ENCODE data around the gene RNF38.
"Not testable (repeated sequence)": the region's sequence is repeated elsewhere in the genome, so short reads cannot be mapped to it uniquely, and the experiment has no call there.

RNF38 gene

GRCh38 chr9:36424289-36425055 lies 24.4 kb upstream of the RNF38 start:
- Mint-ChIP-seq H3K4me1 (peaks cover 45% of the 10 kb centered on the region), H3K9me3 (no peaks in the 10 kb centered on the region), H3K4me3 (no peak overlapping the region), H3K36me3 (peaks cover 15% of the 10 kb centered on the region), H3K27ac (no peak overlapping the region), H3K27me3 (no peaks in the 10 kb centered on the region)

DNA sequence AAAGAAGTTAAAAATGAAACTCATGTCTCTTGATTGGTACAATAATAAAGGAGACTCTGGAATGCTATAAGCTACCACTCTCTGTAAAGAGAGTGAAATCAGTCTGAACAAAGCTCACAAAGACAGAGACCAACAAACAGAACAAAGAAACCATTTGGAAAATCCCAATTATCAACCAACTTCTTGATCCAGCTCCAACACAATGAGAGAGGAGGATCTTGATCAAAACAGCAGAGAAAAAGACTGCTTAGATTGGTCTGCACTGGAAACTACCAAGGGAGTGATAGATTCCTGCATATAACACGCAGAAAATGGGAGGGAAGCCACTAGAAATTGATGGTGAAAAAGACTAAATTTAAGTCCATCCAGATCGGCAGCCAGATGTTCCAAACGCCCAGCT lies 23.1 kb upstream of the RNF38 start:
- H3K27ac Mint-ChIP-seq, result peak overlapping the region; percentile 82

GRCh38 chr9:36416890-36417289 lies 16.8 kb upstream of the RNF38 start:
- H3K27ac Mint-ChIP-seq, result no peak overlapping the region

More for the DNA sequence above, 23.1 kb upstream of the RNF38 start:
- Mint-ChIP-seq H3K36me3 (peaks cover 15% of the 10 kb centered on the region), H3K9me3 (no peaks in the 10 kb centered on the region), H3K27me3 (no peaks in the 10 kb centered on the region), H3K4me1 (peaks cover 36% of the 10 kb centered on the region), H3K4me3 (no peak overlapping the region)

DNA sequence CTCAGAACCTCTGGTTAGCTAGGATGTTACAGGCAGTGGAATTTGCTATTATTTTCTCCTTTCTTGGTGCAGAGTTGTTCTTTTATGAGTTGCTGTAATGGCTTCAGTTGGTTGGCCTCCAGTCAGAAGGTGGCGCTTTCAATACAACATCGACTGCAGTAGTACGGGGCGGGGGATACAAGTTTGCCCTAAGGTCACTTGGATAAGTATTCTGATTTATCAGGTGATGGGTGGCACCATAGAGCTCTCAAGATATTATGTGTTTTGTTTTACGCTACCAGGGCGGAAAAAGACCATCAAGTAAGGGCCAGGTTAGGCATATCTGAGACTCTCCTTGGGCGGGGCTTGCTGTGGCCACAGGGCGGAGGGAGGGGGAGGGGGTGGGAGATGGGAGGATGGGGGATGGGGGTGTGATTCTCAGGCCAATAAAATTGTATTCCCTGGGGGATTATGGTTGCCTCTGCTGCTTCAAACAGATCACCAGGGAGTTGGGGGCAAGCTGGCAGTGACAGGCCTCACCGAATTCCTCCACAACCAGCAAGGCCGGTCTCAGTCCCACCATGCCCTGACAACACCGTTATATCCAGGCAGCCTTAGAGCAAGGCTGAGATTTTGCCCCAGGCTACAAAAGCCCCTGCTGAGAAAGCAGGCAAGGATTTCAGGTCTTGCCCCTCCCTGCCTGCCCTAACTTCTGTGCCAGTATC lies 15.9 kb upstream of the RNF38 start:
- H3K27me3 Mint-ChIP-seq, result no peaks in the 10 kb centered on the region
- H3K27ac Mint-ChIP-seq, result no peak overlapping the region
- H3K9me3 Mint-ChIP-seq, result no peaks in the 10 kb centered on the region
- H3K36me3 Mint-ChIP-seq, result peaks cover 13% of the 10 kb centered on the region
- H3K4me1 Mint-ChIP-seq, result peaks cover 19% of the 10 kb centered on the region
- no peak overlapping the region for H3K4me3 Mint-ChIP-seq

More at GRCh38 chr9:36416890-36417289, 16.8 kb upstream of the RNF38 start:
- H3K4me1 Mint-ChIP-seq, result peaks cover 15% of the 10 kb centered on the region
- no peak overlapping the region for H3K4me3 Mint-ChIP-seq
- H3K9me3 Mint-ChIP-seq, result no peaks in the 10 kb centered on the region
- no peaks in the 10 kb centered on the region for H3K27me3 Mint-ChIP-seq
- peaks cover 13% of the 10 kb centered on the region for H3K36me3 Mint-ChIP-seq

GRCh38 chr9:36411410-36411809 lies 11.3 kb upstream of the RNF38 start:
- H3K27me3 Mint-ChIP-seq, H3K4me3 Mint-ChIP-seq, H3K36me3 Mint-ChIP-seq, H3K9me3 Mint-ChIP-seq: not testable (repeated sequence)
- peak overlapping the region; percentile 19 for H3K27ac Mint-ChIP-seq
- H3K4me1 Mint-ChIP-seq, result peaks cover 40% of the 10 kb centered on the region

DNA sequence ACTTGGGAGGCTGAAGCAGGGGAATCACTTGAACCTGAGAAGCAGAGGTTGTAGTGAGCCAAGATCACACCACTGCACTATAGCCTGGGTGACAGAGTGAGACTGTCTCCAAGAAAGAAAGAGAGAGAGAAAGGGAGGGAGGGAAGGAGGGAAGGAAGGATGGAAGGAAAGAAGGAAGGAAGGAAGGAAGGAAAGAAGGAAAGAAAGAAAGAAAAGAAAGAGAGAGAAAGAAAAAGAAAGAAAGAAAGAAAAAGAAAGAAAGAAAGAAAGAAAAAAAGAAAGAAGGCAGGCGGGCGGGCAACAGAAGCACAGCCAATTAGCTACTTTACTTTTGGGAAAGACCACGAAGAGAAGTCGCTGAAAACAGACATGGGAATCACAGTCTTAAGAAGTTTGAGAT lies 9.0 kb upstream of the RNF38 start:
- Mint-ChIP-seq H3K27ac (peak overlapping the region; percentile 74), H3K4me1 (peaks cover 38% of the 10 kb centered on the region)
- not testable (repeated sequence) for H3K36me3 Mint-ChIP-seq

DNA sequence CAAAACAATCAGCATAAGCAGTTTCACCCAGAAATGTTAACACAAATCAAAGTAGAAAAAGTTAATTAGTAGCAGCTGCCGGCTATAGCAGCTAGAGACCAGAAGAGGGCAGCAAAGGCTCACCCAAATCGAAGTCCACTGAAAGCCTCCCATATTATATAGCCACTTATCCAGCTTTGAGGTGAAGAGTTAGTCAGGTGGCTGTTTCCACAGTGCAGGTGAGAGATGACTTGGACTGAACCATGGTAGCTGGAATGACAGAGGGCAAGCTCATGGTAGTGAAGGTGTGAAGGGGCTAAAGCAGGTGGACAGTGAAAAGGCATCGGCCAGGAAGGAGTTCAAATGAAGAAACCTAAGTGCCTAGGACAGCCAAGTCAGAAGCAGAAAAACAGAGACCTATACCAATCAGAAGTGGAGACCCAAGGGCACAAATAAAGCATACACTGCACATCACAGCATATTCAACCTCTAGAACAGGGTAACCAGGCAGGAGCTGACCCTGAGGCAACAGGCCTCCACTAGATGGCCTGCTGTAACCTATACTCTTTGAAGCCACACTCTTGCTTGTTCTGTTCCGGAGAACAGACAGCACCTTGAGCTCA lies 7.2 kb upstream of the RNF38 start:
- Mint-ChIP-seq H3K4me3 (no peak overlapping the region), H3K27ac (peak overlapping the region; percentile 84), H3K4me1 (peaks cover 37% of the 10 kb centered on the region), H3K27me3 (no peaks in the 10 kb centered on the region), H3K36me3 (peaks cover 2% of the 10 kb centered on the region), H3K9me3 (no peaks in the 10 kb centered on the region)

More for the DNA sequence above, 9.0 kb upstream of the RNF38 start:
- not testable (repeated sequence) for H3K27me3 Mint-ChIP-seq, H3K4me3 Mint-ChIP-seq, H3K9me3 Mint-ChIP-seq

DNA sequence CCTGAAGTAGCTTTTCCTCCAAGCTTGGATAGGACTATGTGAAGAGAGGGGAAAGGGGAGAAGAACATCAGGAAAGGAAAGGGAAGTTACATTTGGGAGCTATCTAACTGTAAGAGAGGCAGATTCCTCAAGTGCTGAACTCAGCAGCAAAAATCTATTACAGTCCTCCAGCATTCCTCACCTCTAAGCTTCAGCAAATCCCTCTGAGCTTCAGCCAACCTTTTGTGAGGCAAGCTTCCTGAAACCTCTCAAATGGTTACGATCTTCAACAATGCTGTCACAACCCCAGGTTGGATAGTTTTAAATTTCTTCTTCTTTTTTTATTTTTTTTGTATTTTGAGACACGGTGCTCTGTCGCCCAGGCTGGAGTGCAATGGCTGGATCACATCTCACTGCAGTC lies 2.5 kb upstream of the RNF38 start:
- peaks cover 45% of the 10 kb centered on the region for H3K4me1 Mint-ChIP-seq
- peak overlapping the region; percentile 85 for H3K27ac Mint-ChIP-seq
- no peaks in the 10 kb centered on the region for H3K27me3 Mint-ChIP-seq
- H3K4me3 Mint-ChIP-seq, result no peak overlapping the region
- no peaks in the 10 kb centered on the region for H3K36me3 Mint-ChIP-seq
- no peaks in the 10 kb centered on the region for H3K9me3 Mint-ChIP-seq

DNA sequence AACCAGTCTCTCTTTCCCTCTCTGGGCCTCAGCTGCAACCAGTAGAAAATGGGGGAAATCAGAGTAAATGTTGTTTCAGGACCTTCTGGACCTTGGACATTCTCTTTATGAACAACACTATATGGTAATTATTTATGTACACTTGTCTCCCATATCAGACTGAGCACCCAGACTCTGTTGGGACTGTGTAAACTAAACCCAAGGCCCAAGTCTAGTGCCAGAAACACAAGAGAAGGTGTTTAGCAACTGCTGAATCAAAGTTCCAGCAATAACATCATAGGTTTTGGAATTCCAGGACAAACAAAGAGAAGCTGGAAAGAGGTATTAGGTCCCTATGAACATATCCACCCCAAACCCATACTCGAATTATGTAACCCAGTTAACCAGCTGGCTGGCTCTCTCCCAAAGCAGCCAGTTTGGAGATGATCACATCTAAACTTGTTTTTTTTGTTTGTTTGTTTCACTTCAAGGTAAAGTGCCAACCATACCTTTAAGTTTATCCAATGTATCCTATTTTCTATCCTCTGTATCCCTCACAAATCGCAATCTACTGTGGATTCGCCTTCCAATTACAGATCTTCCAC lies 1.9 kb upstream of the RNF38 start:
- peak overlapping the region; percentile 97 for H3K27ac Mint-ChIP-seq
- H3K4me3 Mint-ChIP-seq, result peak overlapping the region; percentile 86
- H3K4me1 Mint-ChIP-seq, result peaks cover 40% of the 10 kb centered on the region
- no peaks in the 10 kb centered on the region for H3K9me3 Mint-ChIP-seq
- no peaks in the 10 kb centered on the region for H3K36me3 Mint-ChIP-seq
- H3K27me3 Mint-ChIP-seq, result no peaks in the 10 kb centered on the region

- Mint-ChIP-seq H3K9me3 (no peaks in the 10 kb centered on the region), H3K4me1 (peaks cover 41% of the 10 kb centered on the region), H3K4me3 (peak overlapping the region; percentile 92), H3K36me3 (no peaks in the 10 kb centered on the region), H3K27ac (peak overlapping the region; percentile 97), H3K27me3 (no peaks in the 10 kb centered on the region)
Observed at GRCh38 chr9:36401164-36401740, 1.2 kb upstream of the RNF38 start.

GRCh38 chr9:36400332-36401163 lies 479 bp upstream of the RNF38 start:
- H3K36me3 Mint-ChIP-seq, result peaks cover 2% of the 10 kb centered on the region
- peak overlapping the region; percentile 92 for H3K4me3 Mint-ChIP-seq
- no peaks in the 10 kb centered on the region for H3K27me3 Mint-ChIP-seq
- peak overlapping the region; percentile 96 for H3K27ac Mint-ChIP-seq
- peaks cover 48% of the 10 kb centered on the region for H3K4me1 Mint-ChIP-seq
- H3K9me3 Mint-ChIP-seq, result no peaks in the 10 kb centered on the region

DNA sequence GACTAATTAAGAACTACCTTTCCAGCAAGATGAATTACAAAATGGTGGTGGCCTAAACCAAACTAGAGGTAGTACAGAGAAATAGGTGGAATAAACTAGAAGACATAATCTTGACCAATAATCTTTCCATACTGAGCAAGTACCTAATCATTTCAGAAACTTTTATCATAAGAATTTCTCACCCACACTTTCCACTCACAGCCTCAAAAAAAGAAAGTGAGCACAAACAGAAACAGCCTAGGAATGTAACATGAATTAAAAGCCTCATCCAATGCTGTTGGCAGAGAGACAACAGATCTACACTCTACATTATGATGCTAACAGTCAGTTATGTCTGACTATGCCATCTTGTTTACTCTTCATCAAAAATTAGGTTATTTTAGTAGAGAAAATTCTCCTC lies 1.3 kb downstream of the RNF38 start:
- peaks cover 63% of the 10 kb centered on the region for H3K4me1 Mint-ChIP-seq
- H3K4me3 Mint-ChIP-seq, result peak overlapping the region; percentile 69
- H3K9me3 Mint-ChIP-seq, result no peaks in the 10 kb centered on the region
- peak overlapping the region; percentile 65 for H3K27ac Mint-ChIP-seq
- H3K36me3 Mint-ChIP-seq, result peaks cover 2% of the 10 kb centered on the region
- no peaks in the 10 kb centered on the region for H3K27me3 Mint-ChIP-seq

GRCh38 chr9:36396985-36397384 lies 3.1 kb downstream of the RNF38 start:
- H3K27ac Mint-ChIP-seq, result no peak overlapping the region
- peaks cover 2% of the 10 kb centered on the region for H3K36me3 Mint-ChIP-seq
- H3K4me3 Mint-ChIP-seq, result no peak overlapping the region
- H3K4me1 Mint-ChIP-seq, result peaks cover 74% of the 10 kb centered on the region
- H3K9me3 Mint-ChIP-seq, result no peaks in the 10 kb centered on the region
- no peaks in the 10 kb centered on the region for H3K27me3 Mint-ChIP-seq

DNA sequence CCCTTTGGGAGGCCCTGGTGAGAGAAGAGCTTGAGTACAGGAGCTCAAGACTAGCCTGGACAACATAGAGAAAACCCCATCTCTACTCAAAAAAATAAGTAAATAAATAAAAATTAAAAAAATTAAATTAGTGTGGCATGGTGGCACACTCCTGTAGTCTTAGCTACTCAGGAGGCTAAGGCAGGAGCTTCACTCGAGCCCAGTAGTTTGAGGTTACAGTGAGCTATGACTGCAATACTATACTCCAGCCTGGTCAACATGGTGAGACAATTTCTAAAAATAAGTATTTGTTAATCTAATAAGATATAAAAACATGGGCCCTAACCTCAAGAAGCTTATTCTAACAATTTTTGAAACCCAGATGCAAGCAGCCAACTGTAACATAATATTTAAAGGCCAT lies 7.6 kb downstream of the RNF38 start:
- H3K27ac Mint-ChIP-seq, result no peak overlapping the region
- no peak overlapping the region for H3K4me3 Mint-ChIP-seq
- no peaks in the 10 kb centered on the region for H3K9me3 Mint-ChIP-seq
- H3K36me3 Mint-ChIP-seq, result peaks cover 7% of the 10 kb centered on the region
- H3K27me3 Mint-ChIP-seq, result no peaks in the 10 kb centered on the region
- peaks cover 79% of the 10 kb centered on the region for H3K4me1 Mint-ChIP-seq

DNA sequence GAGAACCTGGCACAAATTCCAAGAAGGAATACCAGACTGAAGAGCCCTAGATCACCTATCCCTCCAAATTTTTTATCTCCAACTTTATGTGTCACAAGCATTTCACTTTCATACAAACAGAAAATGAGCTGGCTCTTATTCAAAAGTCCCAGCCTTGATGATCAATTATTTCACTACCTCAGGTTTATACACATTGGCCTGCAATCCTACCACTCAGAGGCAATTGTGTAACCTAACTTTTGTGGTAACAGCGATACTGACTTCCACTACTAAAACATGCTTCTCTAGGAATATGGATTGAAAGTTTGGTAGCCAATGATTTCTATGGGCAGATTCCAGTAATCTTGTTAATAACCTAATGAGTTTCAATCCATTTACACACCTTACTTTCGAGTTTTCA lies 10.5 kb downstream of the RNF38 start:
- Mint-ChIP-seq H3K9me3 (no peaks in the 10 kb centered on the region), H3K27me3 (no peaks in the 10 kb centered on the region), H3K4me3 (no peak overlapping the region), H3K27ac (peak overlapping the region; percentile 8), H3K4me1 (peaks cover 74% of the 10 kb centered on the region), H3K36me3 (peaks cover 8% of the 10 kb centered on the region)

Data from activated naive CD4-positive, alpha-beta T cell treated with anti-CD3 and anti-CD28 coated beads, Interleukin-2, amount 50 U/mL, for 24 hours (primary cell).